ENCODE data around the gene NAP1L5. TPM values are rescaled to one million over a fixed set of nuclear protein-coding genes. Genes with fewer than 3 reads are reported as not detected.

The NAP1L5 gene
- total RNA-seq, 2 experiments from 2014 or later = 0.29 to 0.57 TPM

GRCh38 chr4:88728146-88728545 lies 30.5 kb upstream of the NAP1L5 start:
- intact Hi-C loops (cut with micrococcal nuclease; ENCODE audit: unreplicated experiment) = no loop called here
- Histone ChIP-seq H3K4me2 (ENCODE audit: low read length) (no peak overlapping the region), H3K27ac (ENCODE audit: low read depth, low read length, poor library complexity, severe bottlenecking) (no peak overlapping the region), H3K36me3 (ENCODE audit: insufficient read depth, low read length) (no peaks in the 10 kb centered on the region), H3K79me2 (ENCODE audit: insufficient read depth, low read depth, low read length) (no peaks in the 10 kb centered on the region), H3K4me3 (ENCODE audit: low read depth, low read length, poor library complexity, severe bottlenecking) (no peak overlapping the region), H4K20me1 (ENCODE audit: insufficient read depth, low read length) (no peaks in the 10 kb centered on the region), H3K9me3 (ENCODE audit: low read length) (no peaks in the 10 kb centered on the region), H3K4me1 (ENCODE audit: insufficient read depth, low read length, poor library complexity, severe bottlenecking) (no peaks in the 10 kb centered on the region), H3K9me2 (ENCODE audit: insufficient read depth, low read length) (no peaks in the 10 kb centered on the region), H2AFZ (ENCODE audit: low read length) (no peak overlapping the region)
- no peak for TF ChIP-seq CTCF (conservative IDR thresholded peaks at IDR 0.05; ENCODE audit: low read length)
- TF ChIP-seq EZH2phosphoT487 (IDR thresholded peaks at IDR 0.05; ENCODE audit: borderline replicate concordance, low read depth, low read length) = no peak
- no TSS peak for BruUV-seq (replicated peaks)
- POLR2A ChIA-PET = interaction anchor here (0.5 to 0.7 kb wide), 2 partner anchors 125 to 618 kb away, joined by 3 to 6 read pairs; no protein-coding TSS in a partner anchor
- CTCF ChIA-PET (ENCODE audit: unreplicated experiment) = no interaction called here
- DNase-seq (ENCODE audit: low spot score) = no peak

- no peaks in the 10 kb centered on the region for H3K36me3 ChIP-seq (ENCODE audit: insufficient read depth, low read length)
- H3K9me3 ChIP-seq (ENCODE audit: low read length) = no peaks in the 10 kb centered on the region
- ChIA-PET POLR2A (interaction anchor here (0.7 to 1.7 kb wide), 4 partner anchors 9 to 378 kb away, joined by 3 to 4 read pairs (median 3); no protein-coding TSS in a partner anchor), CTCF (ENCODE audit: unreplicated experiment) (no interaction called here)
- H3K4me3 ChIP-seq (ENCODE audit: low read depth, low read length, poor library complexity, severe bottlenecking) = no peak overlapping the region
- no TSS peak for BruUV-seq (replicated peaks)
- H3K79me2 ChIP-seq (ENCODE audit: insufficient read depth, low read depth, low read length) = no peaks in the 10 kb centered on the region
- no peak for DNase-seq (ENCODE audit: low spot score)
- no peak overlapping the region for H3K27ac ChIP-seq (ENCODE audit: low read depth, low read length, poor library complexity, severe bottlenecking)
- H3K4me2 ChIP-seq (ENCODE audit: low read length) = no peak overlapping the region
- H3K9me2 ChIP-seq (ENCODE audit: insufficient read depth, low read length) = no peaks in the 10 kb centered on the region
- no peaks in the 10 kb centered on the region for H3K4me1 ChIP-seq (ENCODE audit: insufficient read depth, low read length, poor library complexity, severe bottlenecking)
- H4K20me1 ChIP-seq (ENCODE audit: insufficient read depth, low read length) = no peaks in the 10 kb centered on the region
- no peak for TF ChIP-seq CTCF (conservative IDR thresholded peaks at IDR 0.05; ENCODE audit: low read length)
- no peak for TF ChIP-seq EZH2phosphoT487 (IDR thresholded peaks at IDR 0.05; ENCODE audit: borderline replicate concordance, low read depth, low read length)
- no peak overlapping the region for H2AFZ ChIP-seq (ENCODE audit: low read length)
- intact Hi-C loops (cut with micrococcal nuclease; ENCODE audit: unreplicated experiment) = no loop called here
Measured at GRCh38 chr4:88725986-88726385, 28.4 kb upstream of the NAP1L5 start.

- Histone ChIP-seq H3K4me2 (ENCODE audit: low read length) (no peak overlapping the region), H3K27ac (ENCODE audit: low read depth, low read length, poor library complexity, severe bottlenecking) (no peak overlapping the region), H3K36me3 (ENCODE audit: insufficient read depth, low read length) (no peaks in the 10 kb centered on the region), H3K79me2 (ENCODE audit: insufficient read depth, low read depth, low read length) (no peaks in the 10 kb centered on the region), H3K4me1 (ENCODE audit: insufficient read depth, low read length, poor library complexity, severe bottlenecking) (no peaks in the 10 kb centered on the region), H3K9me3 (ENCODE audit: low read length) (no peaks in the 10 kb centered on the region), H4K20me1 (ENCODE audit: insufficient read depth, low read length) (no peaks in the 10 kb centered on the region), H3K9me2 (ENCODE audit: insufficient read depth, low read length) (no peaks in the 10 kb centered on the region), H3K4me3 (ENCODE audit: low read depth, low read length, poor library complexity, severe bottlenecking) (no peak overlapping the region), H2AFZ (ENCODE audit: low read length) (no peak overlapping the region)
- no TSS peak for BruUV-seq (replicated peaks)
- no peak for DNase-seq (ENCODE audit: low spot score)
- ChIA-PET CTCF (ENCODE audit: unreplicated experiment) (no interaction called here), POLR2A (interaction anchor here (0.5 to 1.7 kb wide), 9 partner anchors 8 to 1879 kb away, joined by 3 to 4 read pairs (median 3); no protein-coding TSS in a partner anchor)
- TF ChIP-seq EZH2phosphoT487 (IDR thresholded peaks at IDR 0.05; ENCODE audit: borderline replicate concordance, low read depth, low read length) (no peak), CTCF (conservative IDR thresholded peaks at IDR 0.05; ENCODE audit: low read length) (no peak)
- intact Hi-C loops (cut with micrococcal nuclease; ENCODE audit: unreplicated experiment) = no loop called here
Measured at GRCh38 chr4:88725143-88725542, 27.5 kb upstream of the NAP1L5 start.
